HFFc6 (cell line): ENCODE measurements around the gene TMEM25. TPM values are rescaled to one million over a fixed set of nuclear protein-coding genes. Genes with fewer than 3 reads are reported as not detected.
"Not testable (repeated sequence)": the region's sequence is repeated elsewhere in the genome, so short reads cannot be mapped to it uniquely, and the experiment has no call there.

ENCODE experiments used
- DNase-seq: peaks from one replicate; pipeline ENCODE4 v3.0.0-alpha.2; 2018
- H3K27ac Mint-ChIP-seq: 2 replicates; pipeline ENCODE4 v1.8.0; 2020; ENCODE audit warnings: mild to moderate bottlenecking, mixed read lengths
- H3K27me3 Mint-ChIP-seq: 2 replicates; pipeline ENCODE4 v1.8.0; 2021; ENCODE audit warnings: mild to moderate bottlenecking, moderate library complexity, mixed read lengths; ENCODE audit not compliant: insufficient read depth
- H3K36me3 Mint-ChIP-seq: 2 replicates; pipeline ENCODE4 v1.8.0; 2021; ENCODE audit warnings: low read depth, mixed read lengths
- H3K4me1 Mint-ChIP-seq: 2 replicates; pipeline ENCODE4 v1.8.0; 2020; ENCODE audit warnings: low read depth, mixed read lengths
- H3K4me3 Mint-ChIP-seq: 2 replicates; pipeline ENCODE4 v1.8.0; 2020; ENCODE audit warnings: mild to moderate bottlenecking, moderate library complexity, mixed read lengths
- H3K9me3 Mint-ChIP-seq: 2 replicates; pipeline ENCODE4 v1.8.0; 2020; ENCODE audit warnings: mild to moderate bottlenecking, mixed read lengths
- total RNA-seq, 6 experiments: library from RNA; stranded (reverse); fragmentation: NEBNext Ultra II Directional; extraction: Animal tissue kit (Norgen Biotek cat#: 25700); gene quantifications; 2 replicates in 1 of 6; 3 replicates in 5 of 6; pipeline ENCODE4 v1.2.3, GENCODE V29; 2021
- TF ChIP-seq, protein P1 (sequence below): fragments of 200-600 bp; sonication (generic); IDR thresholded peaks from 2 replicates; pipeline ENCODE4 v1.5.0; 2021; ENCODE audit warnings: antibody characterized with exemption, mild to moderate bottlenecking

TMEM25 gene
- total RNA-seq, 6 experiments from 2014 or later = 10.8 to 17.1 (median 14.0) TPM

GRCh38 chr11:118552341-118552740, 21.3 kb downstream of the TMEM25 start:
- Mint-ChIP-seq H3K4me3 (no peak overlapping the region), H3K27me3 (no peaks in the 10 kb centered on the region), H3K9me3 (no peaks in the 10 kb centered on the region), H3K27ac (no peak overlapping the region), H3K4me1 (no peaks in the 10 kb centered on the region), H3K36me3 (peaks cover 15% of the 10 kb centered on the region; the same call in 1 of the 2 replicates)
- TF ChIP-seq, protein P1, sequence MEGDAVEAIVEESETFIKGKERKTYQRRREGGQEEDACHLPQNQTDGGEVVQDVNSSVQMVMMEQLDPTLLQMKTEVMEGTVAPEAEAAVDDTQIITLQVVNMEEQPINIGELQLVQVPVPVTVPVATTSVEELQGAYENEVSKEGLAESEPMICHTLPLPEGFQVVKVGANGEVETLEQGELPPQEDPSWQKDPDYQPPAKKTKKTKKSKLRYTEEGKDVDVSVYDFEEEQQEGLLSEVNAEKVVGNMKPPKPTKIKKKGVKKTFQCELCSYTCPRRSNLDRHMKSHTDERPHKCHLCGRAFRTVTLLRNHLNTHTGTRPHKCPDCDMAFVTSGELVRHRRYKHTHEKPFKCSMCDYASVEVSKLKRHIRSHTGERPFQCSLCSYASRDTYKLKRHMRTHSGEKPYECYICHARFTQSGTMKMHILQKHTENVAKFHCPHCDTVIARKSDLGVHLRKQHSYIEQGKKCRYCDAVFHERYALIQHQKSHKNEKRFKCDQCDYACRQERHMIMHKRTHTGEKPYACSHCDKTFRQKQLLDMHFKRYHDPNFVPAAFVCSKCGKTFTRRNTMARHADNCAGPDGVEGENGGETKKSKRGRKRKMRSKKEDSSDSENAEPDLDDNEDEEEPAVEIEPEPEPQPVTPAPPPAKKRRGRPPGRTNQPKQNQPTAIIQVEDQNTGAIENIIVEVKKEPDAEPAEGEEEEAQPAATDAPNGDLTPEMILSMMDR = no peak
- no peak for DNase-seq

DNA sequence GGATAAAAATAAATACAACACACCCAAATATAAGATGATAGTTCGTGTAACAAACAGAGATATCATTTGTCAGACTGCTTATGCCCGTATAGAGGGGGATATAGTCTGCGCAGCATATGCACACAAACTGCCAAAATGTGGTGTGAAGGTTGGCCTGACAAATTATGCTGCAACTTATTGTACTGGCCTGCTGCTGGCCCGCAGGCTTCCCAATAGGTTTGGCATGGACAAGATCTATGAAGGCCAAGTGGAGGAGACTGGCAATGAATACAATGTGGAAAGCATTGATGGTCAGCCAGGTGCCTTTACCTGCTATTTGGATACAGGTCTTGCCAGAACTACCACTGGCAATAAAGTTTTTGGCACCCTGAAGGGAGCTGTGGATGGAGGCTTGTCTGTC, 29.8 kb downstream of the TMEM25 start:
- no peak overlapping the region for H3K27ac Mint-ChIP-seq
- H3K4me1 Mint-ChIP-seq = peaks cover 13% of the 10 kb centered on the region
- no peak for DNase-seq
- H3K27me3 Mint-ChIP-seq = 0 out of 2 replicates have a peak, but pooled peaks cover 3% of the 10 kb centered on the region
- TF ChIP-seq, protein P1 = no peak
- no peak overlapping the region for H3K4me3 Mint-ChIP-seq
- no peaks in the 10 kb centered on the region; the same call in 1 of the 2 replicates for H3K36me3 Mint-ChIP-seq
- H3K9me3 Mint-ChIP-seq = no peaks in the 10 kb centered on the region

- no peak for DNase-seq
- 0 out of 2 replicates have a peak, but pooled peaks cover 4% of the 10 kb centered on the region for H3K27me3 Mint-ChIP-seq
- peak overlapping the region; percentile 98 for H3K27ac Mint-ChIP-seq
- peak overlapping the region; percentile 98 for H3K4me3 Mint-ChIP-seq
- TF ChIP-seq, protein P1 = no peak
- H3K36me3 Mint-ChIP-seq = no peaks in the 10 kb centered on the region
- H3K9me3 Mint-ChIP-seq = no peaks in the 10 kb centered on the region
- H3K4me1 Mint-ChIP-seq = peaks cover 13% of the 10 kb centered on the region
These were observed 34.1 kb downstream of the TMEM25 start for GRCh38 chr11:118565051-118565450.

- DNase-seq = no peak
- Mint-ChIP-seq H3K36me3 (peaks cover 16% of the 10 kb centered on the region), H3K4me3 (no peak overlapping the region), H3K27me3 (0 out of 2 replicates have a peak, but pooled peaks cover 2% of the 10 kb centered on the region), H3K9me3 (no peaks in the 10 kb centered on the region), H3K27ac (no peak overlapping the region), H3K4me1 (peaks cover 20% of the 10 kb centered on the region)
- TF ChIP-seq, protein P1 = no peak
These were observed 38.7 kb downstream of the TMEM25 start for GRCh38 chr11:118569670-118570069.

DNA sequence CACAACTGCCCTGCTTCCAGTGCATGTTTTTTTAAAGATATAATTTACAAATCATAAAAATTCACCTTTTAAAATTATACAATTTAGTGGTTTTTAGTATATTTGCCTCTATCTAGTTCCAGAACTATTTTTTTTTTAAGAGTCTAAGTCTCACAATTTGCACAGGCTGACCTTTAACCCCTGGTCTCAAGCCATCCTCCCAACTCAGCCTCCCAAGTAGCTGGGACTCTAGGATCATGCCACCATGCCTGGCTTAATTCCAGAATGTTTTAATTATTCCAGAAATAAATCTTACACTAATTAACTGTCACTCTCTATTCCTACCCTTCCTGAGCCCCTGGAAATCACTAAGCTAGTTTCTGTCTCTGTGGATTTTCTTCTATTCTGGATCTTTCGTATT, 39.8 kb downstream of the TMEM25 start:
- DNase-seq = no peak
- no peak overlapping the region for H3K27ac Mint-ChIP-seq
- H3K36me3 Mint-ChIP-seq = peaks cover 27% of the 10 kb centered on the region
- TF ChIP-seq, protein P1 = no peak
- H3K4me3 Mint-ChIP-seq = no peak overlapping the region
- peaks cover under 1% of the 10 kb centered on the region; the same call in 1 of the 2 replicates for H3K27me3 Mint-ChIP-seq
- H3K9me3 Mint-ChIP-seq = no peaks in the 10 kb centered on the region
- peaks cover 25% of the 10 kb centered on the region for H3K4me1 Mint-ChIP-seq

GRCh38 chr11:118571701-118572060, 40.7 kb downstream of the TMEM25 start:
- peaks cover 30% of the 10 kb centered on the region for H3K36me3 Mint-ChIP-seq
- not testable (repeated sequence) for H3K9me3 Mint-ChIP-seq, H3K27me3 Mint-ChIP-seq, DNase-seq
- peak overlapping the region; percentile 94 for H3K4me3 Mint-ChIP-seq
- peaks cover 34% of the 10 kb centered on the region for H3K4me1 Mint-ChIP-seq
- peak overlapping the region; percentile 97 for H3K27ac Mint-ChIP-seq
